CD14-positive monocyte (primary cell): ENCODE measurements around the gene PIK3IP1. TPM values are rescaled to one million over a fixed set of nuclear protein-coding genes. Genes with fewer than 3 reads are reported as not detected.

Experiments
- DNase-seq, 3 donors: peaks; one replicate each; pipeline ENCODE4 v3.0.0-alpha.2; 2011 to 2022
- H2AFZ ChIP-seq: 2 replicates; pipeline ENCODE4 v1.6.0; 2012; ENCODE audit warnings: mild to moderate bottlenecking, low read depth, low read length, inconsistent platforms; ENCODE audit not compliant: insufficient read depth, poor library complexity, severe bottlenecking
- H3K27ac ChIP-seq, 2 donors: 1 replicate in 1 of 2; 2 replicates in 1 of 2; pipeline ENCODE4 v1.5.1; 2012 to 2013; ENCODE audit warnings: low read length in 2 of 2, control low read depth in 1 of 2, inconsistent platforms in 1 of 2, low read depth in 1 of 2, mild to moderate bottlenecking in 1 of 2
- H3K27me3 ChIP-seq, 2 donors: one replicate each; pipeline versions ENCODE4 v1.6.0 to v1.6.1; 2011 to 2013; ENCODE audit warnings: low read length in 2 of 2; ENCODE audit not compliant: control insufficient read depth in 2 of 2, insufficient read depth in 2 of 2
- H3K36me3 ChIP-seq, 2 donors: replicated peaks in 1 of 2; 1 replicate in 1 of 2; 2 replicates in 1 of 2; pipeline versions ENCODE4 v1.5.1 to v1.6.1; 2012 to 2013; ENCODE audit warnings: low read length in 2 of 2, control low read depth in 1 of 2, inconsistent platforms in 1 of 2, mild to moderate bottlenecking in 1 of 2; ENCODE audit not compliant: insufficient read depth in 2 of 2, control insufficient read depth in 1 of 2
- H3K4me1 ChIP-seq, 2 donors: 1 replicate in 1 of 2; 2 replicates in 1 of 2; pipeline versions ENCODE4 v1.5.1 to v1.6.1; 2012 to 2013; ENCODE audit warnings: low read length in 2 of 2, control low read depth in 1 of 2, inconsistent platforms in 1 of 2, mild to moderate bottlenecking in 1 of 2, moderate library complexity in 1 of 2; ENCODE audit not compliant: insufficient read depth in 2 of 2, control insufficient read depth in 1 of 2
- H3K4me2 ChIP-seq: replicated peaks from 2 replicates; pipeline ENCODE3; 2012; ENCODE audit warnings: low read length, moderate library complexity, mild to moderate bottlenecking; ENCODE audit not compliant: poor library complexity, severe bottlenecking; ENCODE audit errors: extremely low read depth
- H3K4me3 ChIP-seq, 3 experiments: fragments of 200-600 bp in 1 of 3; sonication (generic) in 1 of 3; replicated peaks in 1 of 3; 1 replicate in 2 of 3; 2 replicates in 1 of 3; pipeline ENCODE4 v1.5.1; 2011 to 2013; ENCODE audit warnings: low read length in 3 of 3, mild to moderate bottlenecking in 3 of 3, control low read depth in 2 of 3, low read depth in 2 of 3, inconsistent platforms in 1 of 3, moderate library complexity in 1 of 3
- H3K79me2 ChIP-seq: 2 replicates; pipeline ENCODE4 v1.6.0; 2012; ENCODE audit warnings: mild to moderate bottlenecking, control low read depth, inconsistent platforms, low read length, moderate library complexity; ENCODE audit not compliant: insufficient read depth
- H3K9ac ChIP-seq: 2 replicates; pipeline ENCODE4 v1.6.0; 2017; ENCODE audit warnings: low read length, mild to moderate bottlenecking; ENCODE audit not compliant: insufficient read depth, poor library complexity, severe bottlenecking
- H3K9me3 ChIP-seq, 2 donors: replicated peaks in 1 of 2; 1 replicate in 1 of 2; 2 replicates in 1 of 2; pipeline versions ENCODE4 v1.5.1 to v1.6.1; 2012 to 2013; ENCODE audit warnings: low read length in 2 of 2, control low read depth in 1 of 2; ENCODE audit not compliant: control insufficient read depth in 1 of 2, insufficient read depth in 1 of 2
- H4K20me1 ChIP-seq: 2 replicates; pipeline ENCODE4 v1.6.0; 2012; ENCODE audit warnings: mild to moderate bottlenecking, low read length, control low read depth, moderate library complexity; ENCODE audit not compliant: insufficient read depth
- H3K27ac Mint-ChIP-seq, 7 donors: one replicate each; pipeline ENCODE4 v1.8.0; 2020; ENCODE audit warnings: mild to moderate bottlenecking in 7 of 7, mixed read lengths in 7 of 7, moderate library complexity in 6 of 7, inconsistent platforms in 2 of 7
- H3K27me3 Mint-ChIP-seq, 3 donors: one replicate each; pipeline ENCODE4 v1.8.0; 2021 to 2022; ENCODE audit warnings: low read depth in 3 of 3, mild to moderate bottlenecking in 3 of 3, mixed read lengths in 3 of 3, moderate library complexity in 3 of 3, inconsistent platforms in 1 of 3
- H3K36me3 Mint-ChIP-seq, 2 donors: one replicate each; pipeline ENCODE4 v1.8.0; 2020; ENCODE audit warnings: mixed read lengths in 2 of 2, inconsistent platforms in 1 of 2, mild to moderate bottlenecking in 1 of 2
- H3K4me1 Mint-ChIP-seq: one replicate; pipeline ENCODE4 v1.8.0; 2020; ENCODE audit warnings: mild to moderate bottlenecking, mixed read lengths
- H3K4me3 Mint-ChIP-seq, 2 donors: one replicate each; pipeline ENCODE4 v1.8.0; 2020; ENCODE audit warnings: mild to moderate bottlenecking in 2 of 2, mixed read lengths in 2 of 2, moderate library complexity in 1 of 2
- H3K9me3 Mint-ChIP-seq, 7 donors: one replicate each; pipeline ENCODE4 v1.8.0; 2020 to 2022; ENCODE audit warnings: mixed read lengths in 7 of 7, mild to moderate bottlenecking in 6 of 7, moderate library complexity in 6 of 7, inconsistent platforms in 2 of 7
- CTCF ChIP-seq: fragments of 200-600 bp; IDR thresholded peaks from one replicate; pipeline ENCODE4 v1.8.0; 2022; ENCODE audit warnings: antibody characterized with exemption, mild to moderate bottlenecking
- WGBS: methylation state at CpG from one replicate; pipeline ENCODE4 v1.1.5; 2013; ENCODE audit warnings: missing lambda C conversion rate; ENCODE audit not compliant: insufficient coverage; 5-methylcytosine and 5-hydroxymethylcytosine counted together
- intact Hi-C, 2 donors: fragments of 100-400 bp; cut with micrococcal nuclease; formaldehyde crosslinking; loops; one replicate each; pipeline versions ENCODE4 v1.15.0 to v1.15.1; 2023
- polyA plus RNA-seq, 3 donors: library from polyadenylated mRNA; depleted of rRNA in 1 of 3; unstranded in 2 of 3; stranded (reverse) in 1 of 3; fragments of 300-500 nt in 2 of 3; fragments of >200 nt in 1 of 3; fragmentation: Illumina TruSeq in 2 of 3; gene quantifications; 1 replicate in 2 of 3; 2 replicates in 1 of 3; pipeline ENCODE4 v1.2.3, GENCODE V29; 2012 to 2021

PIK3IP1 gene
- polyA plus RNA-seq, 3 donors = 21.8 to 37.3 (median 21.9) TPM

GRCh38 chr22:31271026-31271425 lies 21.3 kb downstream of the PIK3IP1 start:
- Histone ChIP-seq H3K36me3 (peaks cover 71 to 96% of the 10 kb centered on the region in 2 donors), H4K20me1 (no peaks in the 10 kb centered on the region), H3K27me3 (no peaks in the 10 kb centered on the region), H2AFZ (no peak overlapping the region), H3K4me2 (no peak overlapping the region), H3K9ac (no peak overlapping the region), H3K4me3 (no peak overlapping the region), H3K4me1 (peaks cover 5 to 6% of the 10 kb centered on the region in 2 donors), H3K9me3 (no peaks in the 10 kb centered on the region), H3K27ac (peak overlapping the region in 1 of 2 donors; percentile 1), H3K79me2 (no peaks in the 10 kb centered on the region)
- Mint-ChIP-seq H3K4me3 (no peak overlapping the region), H3K9me3 (no peaks in the 10 kb centered on the region), H3K27ac (peak overlapping the region in 2 of 7 donors; percentile 3 to 54), H3K4me1 (peaks cover 7% of the 10 kb centered on the region), H3K27me3 (peaks cover 0 to 2% (median 2%) of the 10 kb centered on the region in 3 donors), H3K36me3 (peaks cover 80 to 90% of the 10 kb centered on the region in 2 donors)
- intact Hi-C loops = loop anchor here (5.0 to 10.0 kb wide), 4 partner anchors 59 to 506 kb away; partner anchors contain the start of genes LIMK2 (in 1 of the 2) and SELENOM (in 1 of the 2)
- TF ChIP-seq CTCF = no peak
- 97% methylated on average over 3 of the region's 4 CpGs for WGBS
- DNase-seq = no peak

GRCh38 chr22:31269892-31270579 lies 22.3 kb downstream of the PIK3IP1 start:
- no peak for DNase-seq
- Mint-ChIP-seq H3K36me3 (peaks cover 76 to 88% of the 10 kb centered on the region in 2 donors), H3K27me3 (peaks cover 0 to 2% (median 2%) of the 10 kb centered on the region in 3 donors), H3K4me3 (no peak overlapping the region), H3K27ac (peak overlapping the region in 4 of 7 donors; percentile 9 to 62 (median 34)), H3K4me1 (peaks cover 7% of the 10 kb centered on the region), H3K9me3 (peaks cover 0 to 1% (median 0%) of the 10 kb centered on the region in 7 donors)
- no peaks in the 10 kb centered on the region for H3K27me3 ChIP-seq
- peaks cover 67 to 95% of the 10 kb centered on the region in 2 donors for H3K36me3 ChIP-seq
- H3K9me3 ChIP-seq = no peaks in the 10 kb centered on the region
- peaks cover 5 to 6% of the 10 kb centered on the region in 2 donors for H3K4me1 ChIP-seq
- no peak overlapping the region for H2AFZ ChIP-seq
- intact Hi-C loops = loop anchor here (5.0 to 10.0 kb wide), 4 partner anchors 58 to 505 kb away; partner anchors contain the start of genes LIMK2 (in 1 of the 2) and SELENOM (in 1 of the 2)
- TF ChIP-seq CTCF = no peak
- no peak overlapping the region for H3K27ac ChIP-seq
- no peaks in the 10 kb centered on the region for H3K79me2 ChIP-seq
- H3K4me3 ChIP-seq = no peak overlapping the region
- H3K4me2 ChIP-seq = no peak overlapping the region
- H4K20me1 ChIP-seq = no peaks in the 10 kb centered on the region
- WGBS = 93% methylated on average over 2 of the region's 3 CpGs
- H3K9ac ChIP-seq = no peak overlapping the region
